HG03457 (cell line): Measurements from ENCODE around the gene POLD1.
"Not testable (repeated sequence)": the region's sequence is repeated elsewhere in the genome, so short reads cannot be mapped to it uniquely, and the experiment has no call there.

Source experiments
- ATAC-seq: cut with Tn5 transposase; IDR thresholded peaks from one replicate; pipeline ENCODE4 v1.9.1; 2021; ENCODE audit warnings: moderate number of reproducible peaks; ENCODE audit not compliant: unreplicated experiment

Gene POLD1

DNA sequence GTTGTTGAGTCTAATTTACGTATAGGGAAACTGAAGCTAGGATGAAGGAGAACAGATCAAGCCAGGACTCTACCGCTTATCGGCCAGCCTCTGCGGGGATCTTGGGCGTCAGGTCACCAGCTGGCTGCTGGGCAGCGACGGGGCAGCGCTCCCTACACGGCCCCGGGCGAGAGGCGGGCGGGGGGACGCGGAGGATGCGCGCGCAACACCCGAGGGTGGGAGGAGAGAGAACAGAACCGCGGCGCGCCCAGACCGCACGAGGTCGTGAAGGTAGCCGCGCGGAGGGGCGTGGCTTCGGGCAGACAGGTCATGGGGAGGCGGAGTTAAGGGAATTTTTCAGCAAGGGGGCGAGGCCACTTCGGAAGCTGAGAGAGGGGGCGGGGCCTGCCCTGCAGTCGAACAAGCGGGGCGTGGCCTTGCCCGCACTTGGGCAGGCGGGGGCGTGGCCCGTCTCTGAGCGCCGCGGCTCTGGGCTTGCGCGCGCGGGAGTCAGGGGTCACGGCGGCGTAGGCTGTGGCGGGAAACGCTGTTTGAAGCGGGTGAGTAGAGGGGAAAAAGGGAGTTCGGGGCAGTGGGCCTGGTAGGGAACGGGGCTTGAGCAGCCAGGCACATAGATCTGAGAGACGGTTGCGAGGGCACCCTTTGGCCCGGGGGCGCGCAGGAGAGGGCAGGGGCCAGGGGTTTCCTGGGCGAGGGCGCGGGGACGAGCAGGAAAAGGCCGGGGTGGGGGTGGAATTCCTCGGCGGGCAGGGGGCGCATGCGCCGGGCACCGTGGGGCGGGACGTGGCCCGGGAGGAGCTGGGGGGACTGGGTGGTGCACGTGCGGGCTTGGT, at the start of gene POLD1:
Gene POLD1 (plus strand): TSS at position 496 of the 833 bp plus-strand sequence. CDS start 14,505 bp downstream, outside the sequence.
- ATAC-seq = peak; percentile 69

- ATAC-seq = no peak
Observed at GRCh38 chr19:50334741-50335421, 49.3 kb upstream of the POLD1 start.

- not testable (repeated sequence) for ATAC-seq
Observed at GRCh38 chr19:50337031-50337430, 47.1 kb upstream of the POLD1 start.

DNA sequence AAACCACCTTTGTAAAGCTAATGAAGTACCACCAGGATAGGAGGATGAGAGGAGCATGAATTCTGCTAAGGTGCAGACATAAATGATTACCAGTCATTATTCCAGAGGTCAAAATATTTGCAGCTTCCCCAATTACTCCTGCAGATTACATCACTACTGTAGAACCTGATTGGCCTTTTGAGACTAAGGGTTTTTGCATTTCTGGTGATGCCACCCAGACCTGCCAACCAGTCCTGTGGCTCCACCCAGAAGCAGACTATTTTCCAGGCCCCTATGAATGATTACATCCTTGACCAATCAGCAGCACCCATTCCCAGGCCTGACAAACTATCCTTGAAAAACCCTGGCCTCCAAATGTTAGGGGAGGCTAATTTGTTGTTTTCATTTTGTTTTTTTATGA, 43.8 kb upstream of the POLD1 start:
- no peak for ATAC-seq

DNA sequence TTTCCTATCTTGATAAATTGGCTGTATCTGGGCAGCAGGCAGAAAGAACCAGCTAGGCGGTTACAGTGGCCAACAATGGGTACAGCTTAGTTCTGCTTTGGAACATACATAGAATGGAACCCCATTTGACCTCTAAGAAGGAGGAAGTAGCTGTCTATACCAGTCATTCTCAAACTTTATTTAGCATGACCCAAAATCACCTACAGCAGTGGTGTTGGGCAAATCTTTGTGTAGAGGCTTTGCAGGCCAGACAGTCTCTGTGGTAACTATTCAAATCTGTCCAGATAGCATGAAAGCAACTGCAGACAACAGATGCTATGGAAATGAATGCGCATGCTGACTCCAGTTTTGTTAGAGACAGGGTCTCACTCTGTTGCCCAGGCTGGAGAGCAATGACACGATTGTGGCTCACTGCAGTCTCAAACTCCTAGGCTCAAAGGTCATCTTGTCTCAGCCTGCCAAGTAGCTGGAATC, 43.0 kb upstream of the POLD1 start:
- ATAC-seq = peak; percentile 39

- no peak for ATAC-seq
Observed at GRCh38 chr19:50344661-50345318, 39.4 kb upstream of the POLD1 start.

DNA sequence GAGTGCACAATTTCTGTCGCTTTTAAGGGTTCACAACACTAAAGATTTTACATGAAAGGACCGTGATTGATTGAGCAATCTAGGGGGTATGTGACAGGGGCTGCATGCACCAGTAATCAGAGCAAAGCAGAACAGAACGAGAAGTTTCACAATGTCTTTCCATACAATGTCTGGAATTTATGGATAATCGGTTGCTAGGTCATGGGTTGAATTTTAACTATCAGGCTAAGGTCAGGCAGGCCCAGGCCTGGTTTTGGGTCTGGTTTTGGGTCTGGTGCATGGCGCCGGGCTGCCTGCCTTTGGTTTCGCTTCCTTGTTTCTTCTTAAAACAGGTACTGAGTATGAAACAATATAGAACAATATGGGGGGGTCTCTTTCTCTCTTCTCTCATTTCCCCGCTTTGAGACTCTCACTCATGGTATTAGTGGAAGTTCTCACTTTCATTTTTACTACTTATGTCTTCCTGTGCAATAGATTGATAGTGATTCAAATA, 37.0 kb upstream of the POLD1 start:
- not testable (repeated sequence) for ATAC-seq

DNA sequence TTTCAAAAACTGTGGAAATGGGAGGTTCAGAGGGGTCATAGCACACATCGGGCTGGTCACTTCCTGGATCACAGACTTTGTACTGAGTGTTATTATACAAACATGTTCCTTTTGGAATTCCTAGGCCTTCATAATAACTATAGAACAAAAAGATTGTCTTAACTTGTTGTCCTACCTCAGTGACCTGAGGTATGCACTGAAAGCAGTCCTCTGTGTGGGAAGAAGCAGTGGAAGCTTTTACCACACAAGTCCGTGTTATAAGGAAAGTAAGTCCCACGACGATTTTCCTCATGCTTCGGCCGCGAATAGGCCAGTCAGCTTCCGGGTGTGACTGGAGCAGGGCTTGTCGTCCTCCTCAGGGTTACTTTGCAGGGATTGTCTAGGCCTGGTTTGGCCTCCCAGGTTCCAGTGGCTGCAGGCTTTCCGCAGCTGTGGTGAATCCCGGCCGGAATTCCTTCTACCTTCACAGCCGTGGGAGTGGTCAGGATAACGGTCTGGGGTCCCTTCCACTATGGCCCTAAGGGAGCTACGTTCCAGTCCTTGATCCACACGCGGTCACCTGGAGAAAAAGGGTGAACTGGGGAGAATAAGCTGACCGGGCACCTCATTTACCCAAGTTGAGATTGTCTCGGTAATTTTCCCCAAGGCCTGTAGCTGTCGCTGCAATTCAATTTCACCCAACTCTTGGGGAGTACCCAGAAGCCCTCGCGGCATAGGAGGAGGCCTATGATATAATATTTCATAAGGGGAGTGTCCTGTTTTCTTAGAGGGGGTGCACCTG, 34.7 kb upstream of the POLD1 start:
- ATAC-seq = no peak

GRCh38 chr19:50352242-50352641, 31.9 kb upstream of the POLD1 start:
- ATAC-seq = no peak

- not testable (repeated sequence) for ATAC-seq
Observed at GRCh38 chr19:50353487-50353880, 30.7 kb upstream of the POLD1 start.

- no peak for ATAC-seq
Observed at GRCh38 chr19:50356691-50357177, 27.4 kb upstream of the POLD1 start.

- no peak for ATAC-seq
Observed at GRCh38 chr19:50357178-50358100, 26.7 kb upstream of the POLD1 start.

GRCh38 chr19:50358483-50359327, 25.4 kb upstream of the POLD1 start:
- no peak for ATAC-seq

DNA sequence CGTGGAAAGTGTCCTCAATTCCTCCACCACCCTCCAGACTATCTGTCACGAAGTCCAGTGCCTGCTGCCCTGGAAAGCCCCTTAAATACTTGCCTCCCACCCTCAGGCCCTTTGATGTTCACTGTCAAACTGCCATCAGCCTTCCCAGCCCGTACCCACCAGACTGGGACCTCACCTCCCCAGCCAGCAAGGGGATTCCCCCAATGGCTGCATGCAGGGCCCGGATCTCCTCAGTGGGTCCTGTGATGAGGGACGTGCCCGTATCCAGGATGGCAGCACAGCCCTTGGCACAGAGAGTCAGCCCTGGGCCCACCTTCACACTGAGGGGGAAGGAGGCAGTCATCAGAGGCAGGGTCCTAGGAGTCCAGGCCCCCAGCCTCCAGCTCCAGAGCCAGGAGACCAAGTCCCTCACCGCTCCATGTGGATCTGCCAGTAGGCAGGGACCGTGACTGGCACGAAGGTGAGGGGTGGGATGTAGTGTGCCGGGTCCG, 24.8 kb upstream of the POLD1 start:
- ATAC-seq = no peak

- ATAC-seq = no peak
Observed at GRCh38 chr19:50361290-50362029, 22.7 kb upstream of the POLD1 start.

- no peak for ATAC-seq
Observed at GRCh38 chr19:50362030-50362412, 22.1 kb upstream of the POLD1 start.

DNA sequence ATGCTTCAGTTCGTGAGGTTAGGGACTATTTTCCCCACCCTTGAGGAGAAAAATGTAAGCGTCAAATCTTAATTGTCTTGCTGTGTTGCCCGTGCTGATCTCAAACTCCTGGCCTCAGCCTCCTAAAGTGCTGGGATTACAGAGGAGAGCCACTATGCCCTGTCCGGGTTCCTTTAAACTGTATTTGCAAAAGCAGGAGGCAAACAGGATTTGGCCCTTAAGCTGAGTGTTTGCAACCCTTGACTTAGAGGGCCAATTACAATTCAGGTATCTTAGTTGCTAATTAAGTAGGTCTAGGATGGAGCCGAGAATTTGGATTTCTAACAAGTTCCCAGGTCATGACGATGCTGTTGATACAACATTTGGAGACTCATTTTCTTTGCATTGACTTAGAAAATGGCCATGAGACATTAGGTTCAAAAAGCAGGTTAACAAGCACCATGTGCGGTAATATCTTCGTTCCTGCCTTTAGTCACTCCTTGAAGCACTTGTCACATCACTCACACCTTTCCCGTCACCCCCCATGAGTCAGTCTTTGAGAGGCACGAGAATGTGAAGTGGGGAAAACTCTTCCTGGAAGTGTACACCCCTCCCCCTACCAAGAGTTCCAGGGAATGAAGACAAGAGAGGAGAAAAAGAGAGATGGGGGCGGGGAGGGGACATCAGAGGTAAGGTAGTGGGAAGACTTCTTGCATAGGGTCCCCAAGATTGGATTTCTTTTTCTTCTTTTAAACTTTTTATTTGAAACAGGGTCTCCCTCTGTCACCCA, 21.3 kb upstream of the POLD1 start:
- ATAC-seq = no peak
